Kidney epithelial cell (primary cell): ENCODE results near the gene CALN1. TPM values are rescaled to one million over a fixed set of nuclear protein-coding genes. Genes with fewer than 3 reads are reported as not detected.

Experiments
- DNase-seq: peaks from one replicate; pipeline ENCODE4 v3.0.0-alpha.2; 2010; ENCODE audit warnings: low read depth
- H3K27me3 ChIP-seq: 2 replicates; pipeline ENCODE4 v1.6.0; 2011; ENCODE audit warnings: low read length; ENCODE audit not compliant: control insufficient read depth, insufficient read depth
- H3K36me3 ChIP-seq: 2 replicates; pipeline ENCODE4 v1.5.1; 2011; ENCODE audit warnings: low read length; ENCODE audit not compliant: control insufficient read depth, insufficient read depth
- H3K4me3 ChIP-seq: 2 replicates; pipeline ENCODE4 v1.5.1; 2011; ENCODE audit warnings: low read depth, mild to moderate bottlenecking, control low read depth, low read length
- CTCF ChIP-seq: IDR thresholded peaks from 2 replicates; pipeline ENCODE4 v1.5.1; 2011; ENCODE audit warnings: mild to moderate bottlenecking, moderate library complexity, low read length, control low read depth, inconsistent platforms; ENCODE audit not compliant: insufficient read depth, poor library complexity, severe bottlenecking
- total RNA-seq: library from RNA; depleted of rRNA; stranded (reverse); fragments of >200 nt; gene quantifications from 2 replicates; pipeline ENCODE4 v1.2.3, GENCODE V29; 2015

Gene CALN1
- total RNA-seq, 1 donor from 2014 or later: not detected

GRCh38 chr7:72230281-72230680 lies 181.9 kb downstream of the CALN1 start:
- no peak for DNase-seq
- H3K36me3 ChIP-seq: no peaks in the 10 kb centered on the region
- no peaks in the 10 kb centered on the region for H3K27me3 ChIP-seq
- TF ChIP-seq CTCF: no peak
- H3K4me3 ChIP-seq: no peak overlapping the region

GRCh38 chr7:72223351-72223750 lies 188.8 kb downstream of the CALN1 start:
- no peak for TF ChIP-seq CTCF
- Histone ChIP-seq H3K27me3 (no peaks in the 10 kb centered on the region), H3K36me3 (no peaks in the 10 kb centered on the region), H3K4me3 (no peak overlapping the region)
- no peak for DNase-seq

GRCh38 chr7:72222136-72222535 lies 190.0 kb downstream of the CALN1 start:
- no peak for DNase-seq
- no peak overlapping the region for H3K4me3 ChIP-seq
- TF ChIP-seq CTCF: no peak
- H3K27me3 ChIP-seq: no peaks in the 10 kb centered on the region
- H3K36me3 ChIP-seq: no peaks in the 10 kb centered on the region

- no peaks in the 10 kb centered on the region for H3K27me3 ChIP-seq
- no peaks in the 10 kb centered on the region for H3K36me3 ChIP-seq
- no peak for DNase-seq
- no peak overlapping the region for H3K4me3 ChIP-seq
- TF ChIP-seq CTCF: no peak
Observed at GRCh38 chr7:72219500-72219899, 192.6 kb downstream of the CALN1 start.

GRCh38 chr7:72217151-72217550 lies 195.0 kb downstream of the CALN1 start:
- no peak for DNase-seq
- TF ChIP-seq CTCF: no peak
- Histone ChIP-seq H3K27me3 (no peaks in the 10 kb centered on the region), H3K36me3 (no peaks in the 10 kb centered on the region), H3K4me3 (no peak overlapping the region)

GRCh38 chr7:72213769-72214168 lies 198.4 kb downstream of the CALN1 start:
- Histone ChIP-seq H3K27me3 (no peaks in the 10 kb centered on the region), H3K36me3 (no peaks in the 10 kb centered on the region), H3K4me3 (no peak overlapping the region)
- DNase-seq: no peak
- TF ChIP-seq CTCF: no peak
